ENCODE data around the gene SMTNL2.

SMTNL2 gene

GRCh38 chr17:4545217-4545951 is 38.9 kb upstream of the SMTNL2 start:
- no peak for DNase-seq (ENCODE audit: low read depth in 2 of 2)

- no peak for DNase-seq (ENCODE audit: low read depth in 2 of 2)
Observed at GRCh38 chr17:4547118-4547906, 37.0 kb upstream of the SMTNL2 start.

GRCh38 chr17:4548061-4548461 is 36.3 kb upstream of the SMTNL2 start:
- DNase-seq (ENCODE audit: low read depth in 2 of 2): no peak

- no peak for DNase-seq (ENCODE audit: low read depth in 2 of 2)
Observed at GRCh38 chr17:4548721-4549531, 35.4 kb upstream of the SMTNL2 start.

GRCh38 chr17:4549781-4550533 is 34.4 kb upstream of the SMTNL2 start:
- DNase-seq (ENCODE audit: low read depth in 2 of 2): no peak

GRCh38 chr17:4550534-4551039 is 33.7 kb upstream of the SMTNL2 start:
- no peak for DNase-seq (ENCODE audit: low read depth in 2 of 2)

GRCh38 chr17:4551141-4551540 is 33.2 kb upstream of the SMTNL2 start:
- DNase-seq (ENCODE audit: low read depth in 2 of 2): no peak

- DNase-seq (ENCODE audit: low read depth in 2 of 2): no peak
Observed at GRCh38 chr17:4551796-4552525, 32.4 kb upstream of the SMTNL2 start.

- no peak for DNase-seq (ENCODE audit: low read depth in 2 of 2)
Observed at GRCh38 chr17:4553669-4554068, 30.7 kb upstream of the SMTNL2 start.

GRCh38 chr17:4554441-4554996 is 29.8 kb upstream of the SMTNL2 start:
- DNase-seq (ENCODE audit: low read depth in 2 of 2): no peak

GRCh38 chr17:4554997-4555799 is 29.1 kb upstream of the SMTNL2 start, which contains the start of gene MYBBP1A:
TSS of gene MYBBP1A (minus strand) at chr17:4555384. CDS start at chr17:4555324, 60 bp downstream.
- peak; percentile 94 to 97 for DNase-seq (ENCODE audit: low read depth in 2 of 2)

GRCh38 chr17:4555873-4556759 is 28.2 kb upstream of the SMTNL2 start:
- no peak for DNase-seq (ENCODE audit: low read depth in 2 of 2)

- no peak for DNase-seq (ENCODE audit: low read depth in 2 of 2)
Observed at GRCh38 chr17:4556996-4557395, 27.3 kb upstream of the SMTNL2 start.

- DNase-seq (ENCODE audit: low read depth in 2 of 2): no peak
Observed at GRCh38 chr17:4557626-4558346, 26.5 kb upstream of the SMTNL2 start.

- no peak for DNase-seq (ENCODE audit: low read depth in 2 of 2)
Observed at GRCh38 chr17:4558347-4558971, 25.9 kb upstream of the SMTNL2 start.

GRCh38 chr17:4559139-4559791 is 25.1 kb upstream of the SMTNL2 start:
- DNase-seq (ENCODE audit: low read depth in 2 of 2): no peak

GRCh38 chr17:4559966-4560365 is 24.4 kb upstream of the SMTNL2 start:
- no peak for DNase-seq (ENCODE audit: low read depth in 2 of 2)
